ENCODE data around the gene METTL25B.

METTL25B gene

GRCh38 chr1:156766298-156767100 is 38.2 kb downstream of the METTL25B start:
- H3K4me3 ChIP-seq (ENCODE audit: low read depth, low read length), result peak overlapping the region; percentile 79
- no peak for DNase-seq (ENCODE audit: low read depth)
- no peak for TF ChIP-seq CTCF (IDR thresholded peaks at IDR 0.05; ENCODE audit: low read depth, low read length, missing control alignments)

GRCh38 chr1:156767101-156767878 is 39.0 kb downstream of the METTL25B start, which contains the start of gene PRCC:
PRCC (plus strand) TSS chr1:156767535; CDS start chr1:156767772, 237 bp downstream.
- TF ChIP-seq CTCF (IDR thresholded peaks at IDR 0.05; ENCODE audit: low read depth, low read length, missing control alignments), result no peak
- peak within 1 kb of the TSS; percentile 79 for H3K4me3 ChIP-seq (ENCODE audit: low read depth, low read length)
- peak; percentile 100 for DNase-seq (ENCODE audit: low read depth)

GRCh38 chr1:156767879-156768604 is 39.8 kb downstream of the METTL25B start:
- no peak for TF ChIP-seq CTCF (IDR thresholded peaks at IDR 0.05; ENCODE audit: low read depth, low read length, missing control alignments)
- H3K4me3 ChIP-seq (ENCODE audit: low read depth, low read length), result peak overlapping the region; percentile 67
- no peak for DNase-seq (ENCODE audit: low read depth)

- peak overlapping the region; percentile 67 for H3K4me3 ChIP-seq (ENCODE audit: low read depth, low read length)
- DNase-seq (ENCODE audit: low read depth), result no peak
- TF ChIP-seq CTCF (IDR thresholded peaks at IDR 0.05; ENCODE audit: low read depth, low read length, missing control alignments), result no peak
These were observed 40.5 kb downstream of the METTL25B start for GRCh38 chr1:156768610-156769295.

GRCh38 chr1:156772222-156772621 is 44.0 kb downstream of the METTL25B start:
- no peak for TF ChIP-seq CTCF (IDR thresholded peaks at IDR 0.05; ENCODE audit: low read depth, low read length, missing control alignments)
- DNase-seq (ENCODE audit: low read depth), result no peak
- H3K4me3 ChIP-seq (ENCODE audit: low read depth, low read length), result no peak overlapping the region

- DNase-seq (ENCODE audit: low read depth), result no peak
- no peak for TF ChIP-seq CTCF (IDR thresholded peaks at IDR 0.05; ENCODE audit: low read depth, low read length, missing control alignments)
- H3K4me3 ChIP-seq (ENCODE audit: low read depth, low read length), result no peak overlapping the region
These were observed 44.6 kb downstream of the METTL25B start for GRCh38 chr1:156772728-156773497.
